GDM1 (cell line): ENCODE results near the gene TBCCD1.
A peak's percentile ranks its signal among the peaks of the same experiment; 100 is the strongest.
"Not testable (repeated sequence)": the region's sequence is repeated elsewhere in the genome, so short reads cannot be mapped to it uniquely, and the experiment has no call there.

ENCODE experiments used
- DNase-seq: peaks from one replicate; lab custom pipeline; 2025; lab: John Stamatoyannopoulos, UW

TBCCD1 gene

GRCh38 chr3:186594591-186595113 is 27.5 kb upstream of the TBCCD1 start:
- DNase-seq = no peak

- DNase-seq = no peak
Observed at GRCh38 chr3:186593862-186594261, 26.7 kb upstream of the TBCCD1 start.

- DNase-seq = no peak
Observed at GRCh38 chr3:186592682-186593081, 25.5 kb upstream of the TBCCD1 start.

GRCh38 chr3:186590580-186591295 is 23.6 kb upstream of the TBCCD1 start:
- no peak for DNase-seq

- no peak for DNase-seq
Observed at GRCh38 chr3:186589856-186590579, 22.9 kb upstream of the TBCCD1 start.

GRCh38 chr3:186589121-186589520 is 22.0 kb upstream of the TBCCD1 start:
- DNase-seq = no peak

- no peak for DNase-seq
Observed at GRCh38 chr3:186588632-186589031, 21.5 kb upstream of the TBCCD1 start.

GRCh38 chr3:186587183-186587582 is 20.0 kb upstream of the TBCCD1 start:
- no peak for DNase-seq

GRCh38 chr3:186586245-186586644 is 19.1 kb upstream of the TBCCD1 start:
- not testable (repeated sequence) for DNase-seq

- DNase-seq = no peak
Observed at GRCh38 chr3:186583831-186584230, 16.7 kb upstream of the TBCCD1 start.

- no peak for DNase-seq
Observed at GRCh38 chr3:186582541-186582940, 15.4 kb upstream of the TBCCD1 start.

- DNase-seq = no peak
Observed at GRCh38 chr3:186580785-186581184, 13.6 kb upstream of the TBCCD1 start.

- DNase-seq = no peak
Observed at GRCh38 chr3:186577521-186577920, 10.4 kb upstream of the TBCCD1 start.

- no peak for DNase-seq
Observed at GRCh38 chr3:186571644-186572013, 4.5 kb upstream of the TBCCD1 start.

GRCh38 chr3:186570941-186571643 is 4.0 kb upstream of the TBCCD1 start:
- DNase-seq = no peak

- DNase-seq = peak; percentile 99
Observed at GRCh38 chr3:186570096-186570940, 3.2 kb upstream of the TBCCD1 start, which contains the start of gene DNAJB11. TSS of gene DNAJB11 (plus strand) at chr3:186570720. CDS start at chr3:186570898, 178 bp downstream.

- DNase-seq = no peak
Observed at GRCh38 chr3:186569779-186570095, 2.6 kb upstream of the TBCCD1 start.

GRCh38 chr3:186569361-186569760 is 2.2 kb upstream of the TBCCD1 start:
- not testable (repeated sequence) for DNase-seq

GRCh38 chr3:186566772-186567071 is 417 bp downstream of the TBCCD1 start:
- DNase-seq = no peak

- DNase-seq = no peak
Observed at GRCh38 chr3:186564586-186564985, 2.6 kb downstream of the TBCCD1 start.

GRCh38 chr3:186552408-186553031 is 14.6 kb downstream of the TBCCD1 start:
- DNase-seq = no peak

- no peak for DNase-seq
Observed at GRCh38 chr3:186551387-186551786, 15.8 kb downstream of the TBCCD1 start.
